IMR-90 (cell line): ENCODE results near the gene SPATA3. TPM values are rescaled to one million over a fixed set of nuclear protein-coding genes. Genes with fewer than 3 reads are reported as not detected.

Source experiments
- ATAC-seq: fragments of 200-7000 bp; cut with Tn5 transposase; 2 replicates; pipeline ENCODE4 v1.9.1; 2020; ENCODE audit warnings: low read depth, mild to moderate bottlenecking, moderate library complexity
- BruUV-seq: library from RNA; stranded (reverse); fragments of 400-500 nt; replicated peaks from 2 replicates; lab custom pipeline; 2021; lab: Mats Ljungman, UMichigan
- CTCF ChIA-PET: fragments of 300-600 bp; formaldehyde crosslinking; extraction: SDS; loops from one replicate; lab custom pipeline; 2021; ENCODE audit warnings: antibody characterized with exemption; lab: Yijun Ruan, JAX
- POLR2A ChIA-PET: fragments of 300-600 bp; sonication (Branson Sonifier 250); formaldehyde crosslinking; loops from one replicate; lab custom pipeline; 2022; ENCODE audit warnings: antibody characterized with exemption; ENCODE audit not compliant: unreplicated experiment; lab: Charles Lee
- DNase-seq: peaks from one replicate; pipeline ENCODE4 v3.0.0; 2013
- H2AFZ ChIP-seq: replicated peaks from 2 replicates; pipeline ENCODE3; 2013; ENCODE audit warnings: low read length, mild to moderate bottlenecking; ENCODE audit not compliant: poor library complexity
- H2AK5ac ChIP-seq: 2 replicates; pipeline ENCODE4 v1.6.1; 2013; ENCODE audit warnings: low read depth, low read length, inconsistent platforms
- H2AK9ac ChIP-seq: replicated peaks from 2 replicates; pipeline ENCODE3; 2013; ENCODE audit warnings: mild to moderate bottlenecking, low read depth, low read length, moderate library complexity; ENCODE audit not compliant: poor library complexity
- H2BK120ac ChIP-seq: 2 replicates; pipeline ENCODE4 v1.6.1; 2013; ENCODE audit warnings: low read depth, low read length, inconsistent platforms
- H2BK15ac ChIP-seq: 3 replicates; pipeline ENCODE4 v1.6.1; 2013; ENCODE audit warnings: low read depth, low read length, inconsistent platforms
- H2BK20ac ChIP-seq: 2 replicates; pipeline ENCODE4 v1.6.1; 2013; ENCODE audit warnings: low read depth, mild to moderate bottlenecking, inconsistent platforms, low read length, moderate library complexity
- H2BK5ac ChIP-seq: 2 replicates; pipeline ENCODE4 v1.6.1; 2013; ENCODE audit warnings: mild to moderate bottlenecking, low read depth, low read length, inconsistent platforms; ENCODE audit not compliant: poor library complexity, severe bottlenecking
- H3K14ac ChIP-seq: replicated peaks from 2 replicates; pipeline ENCODE4 v1.6.1; 2013; ENCODE audit warnings: low read depth, low read length, inconsistent platforms
- H3K18ac ChIP-seq: 2 replicates; pipeline ENCODE4 v1.6.1; 2013; ENCODE audit warnings: low read depth, low read length, control low read depth
- H3K23ac ChIP-seq: 2 replicates; pipeline ENCODE4 v1.6.1; 2013; ENCODE audit warnings: low read depth, low read length, inconsistent platforms
- H3K27ac ChIP-seq: 2 replicates; pipeline ENCODE4 v1.5.1; 2013; ENCODE audit warnings: mild to moderate bottlenecking, control low read depth, low read length; ENCODE audit not compliant: insufficient read depth
- H3K27me3 ChIP-seq: 2 replicates; pipeline ENCODE4 v1.6.1; 2013; ENCODE audit warnings: low read length; ENCODE audit not compliant: control insufficient read depth, insufficient read depth
- H3K36me3 ChIP-seq: 2 replicates; pipeline ENCODE4 v1.6.1; 2013; ENCODE audit warnings: low read length, mixed read lengths; ENCODE audit not compliant: control insufficient read depth, insufficient read depth
- H3K4ac ChIP-seq: 2 replicates; pipeline ENCODE4 v1.6.1; 2013; ENCODE audit warnings: low read depth, low read length, inconsistent platforms
- H3K4me1 ChIP-seq: 2 replicates; pipeline ENCODE4 v1.6.1; 2013; ENCODE audit warnings: low read length, mixed read lengths; ENCODE audit not compliant: control insufficient read depth, insufficient read depth
- H3K4me2 ChIP-seq: 2 replicates; pipeline ENCODE4 v1.6.1; 2013; ENCODE audit warnings: low read depth, mild to moderate bottlenecking, control low read depth, low read length, moderate library complexity
- H3K4me3 ChIP-seq: 2 replicates; pipeline ENCODE4 v1.5.1; 2013; ENCODE audit warnings: low read depth, mild to moderate bottlenecking, control low read depth, low read length, moderate library complexity; ENCODE audit not compliant: insufficient read depth
- H3K56ac ChIP-seq: 2 replicates; pipeline ENCODE4 v1.6.1; 2013; ENCODE audit warnings: low read length, inconsistent platforms; ENCODE audit not compliant: insufficient read depth; ENCODE audit errors: extremely low read depth
- H3K79me1 ChIP-seq, 2 experiments: 2 replicates each; pipeline ENCODE4 v1.6.1; 2013; ENCODE audit warnings: low read length in 2 of 2, inconsistent platforms in 1 of 2, low read depth in 1 of 2
- H3K9ac ChIP-seq: 2 replicates; pipeline ENCODE4 v1.6.1; 2013; ENCODE audit warnings: low read depth, low read length, control low read depth
- H3K9me1 ChIP-seq: 2 replicates; pipeline ENCODE4 v1.6.1; 2013; ENCODE audit warnings: low read length, inconsistent platforms; ENCODE audit not compliant: insufficient read depth
- H3K9me3 ChIP-seq: 2 replicates; pipeline ENCODE4 v1.6.1; 2013; ENCODE audit warnings: low read length; ENCODE audit not compliant: control insufficient read depth, insufficient read depth
- H4K20me1 ChIP-seq: 2 replicates; pipeline ENCODE4 v1.6.1; 2013; ENCODE audit warnings: low read length, inconsistent platforms; ENCODE audit not compliant: insufficient read depth
- H4K5ac ChIP-seq: 2 replicates; pipeline ENCODE4 v1.6.1; 2013; ENCODE audit warnings: mild to moderate bottlenecking, low read depth, low read length, control low read depth
- H4K8ac ChIP-seq, 2 experiments: 2 replicates each; pipeline ENCODE4 v1.6.1; 2013; ENCODE audit warnings: low read depth in 2 of 2, low read length in 2 of 2, control low read depth in 1 of 2, inconsistent platforms in 1 of 2
- H4K91ac ChIP-seq: 2 replicates; pipeline ENCODE4 v1.6.1; 2013; ENCODE audit warnings: low read depth, low read length, inconsistent platforms; ENCODE audit not compliant: insufficient read depth
- MXI1 ChIP-seq: IDR thresholded peaks from 2 replicates; pipeline ENCODE4 v1.6.1; 2012; ENCODE audit warnings: low read depth, mild to moderate bottlenecking, low read length, moderate library complexity, borderline replicate concordance
- WGBS, 2 experiments: methylation state at CpG; one replicate each; pipeline versions ENCODE4 v1.1.5 to v1.1.7; 2013; ENCODE audit warnings: missing lambda C conversion rate in 2 of 2; ENCODE audit not compliant: insufficient read length in 1 of 2; ENCODE audit errors: extremely low coverage in 2 of 2; 5-methylcytosine and 5-hydroxymethylcytosine counted together
- dilution Hi-C: fragments of 300-500 bp; cut with HindIII; formaldehyde crosslinking; loops from one replicate; pipeline ENCODE4 v1.14.3; 2018; ENCODE audit warnings: low sequenced_read_pairs; ENCODE audit not compliant: unreplicated experiment
- in situ Hi-C: fragments of 300-500 bp; cut with MboI; formaldehyde crosslinking; loops from 3 replicates; pipeline ENCODE4 v1.14.3; 2019; ENCODE audit warnings: low sequenced_read_pairs, inconsistent platforms, mixed read lengths
- intact Hi-C: fragments of 100-400 bp; cut with micrococcal nuclease; formaldehyde crosslinking; loops from 2 replicates; pipeline ENCODE4 v1.10.0; 2022
- polyA plus RNA-seq, 3 experiments: library from polyadenylated mRNA; depleted of rRNA; stranded (reverse); fragments of >200 nt; gene quantifications; 2 replicates each; pipeline ENCODE4 v1.2.3, GENCODE V29; 2012; ENCODE audit warnings: low replicate concordance in 1 of 3
- total RNA-seq: library from RNA; depleted of rRNA; stranded (reverse); fragments of >200 nt; gene quantifications from 2 replicates; pipeline ENCODE4 v1.2.3, GENCODE V29; 2012
- TF ChIP-seq, protein P1 (sequence below): fragments of 150-350 bp; IDR thresholded peaks from 2 replicates; pipeline ENCODE4 v1.6.1; 2017; ENCODE audit warnings: mild to moderate bottlenecking, antibody characterized with exemption, low read length, low read depth
- TF ChIP-seq, protein P2 (sequence below): conservative IDR thresholded peaks from 2 replicates; pipeline ENCODE4 v1.5.1; 2012; ENCODE audit warnings: mild to moderate bottlenecking, low read depth, low read length, improper control_type of control experiment
- TF ChIP-seq, protein P3 (sequence below): fragments of 150-350 bp; IDR thresholded peaks from 2 replicates; pipeline ENCODE4 v1.6.1; 2016; ENCODE audit warnings: low read depth, mild to moderate bottlenecking, low read length, moderate library complexity, borderline replicate concordance

Gene SPATA3
- total and polyA plus RNA-seq, 2 of the 4 experiments (the other 2 are of a cell fraction), result not detected

DNA sequence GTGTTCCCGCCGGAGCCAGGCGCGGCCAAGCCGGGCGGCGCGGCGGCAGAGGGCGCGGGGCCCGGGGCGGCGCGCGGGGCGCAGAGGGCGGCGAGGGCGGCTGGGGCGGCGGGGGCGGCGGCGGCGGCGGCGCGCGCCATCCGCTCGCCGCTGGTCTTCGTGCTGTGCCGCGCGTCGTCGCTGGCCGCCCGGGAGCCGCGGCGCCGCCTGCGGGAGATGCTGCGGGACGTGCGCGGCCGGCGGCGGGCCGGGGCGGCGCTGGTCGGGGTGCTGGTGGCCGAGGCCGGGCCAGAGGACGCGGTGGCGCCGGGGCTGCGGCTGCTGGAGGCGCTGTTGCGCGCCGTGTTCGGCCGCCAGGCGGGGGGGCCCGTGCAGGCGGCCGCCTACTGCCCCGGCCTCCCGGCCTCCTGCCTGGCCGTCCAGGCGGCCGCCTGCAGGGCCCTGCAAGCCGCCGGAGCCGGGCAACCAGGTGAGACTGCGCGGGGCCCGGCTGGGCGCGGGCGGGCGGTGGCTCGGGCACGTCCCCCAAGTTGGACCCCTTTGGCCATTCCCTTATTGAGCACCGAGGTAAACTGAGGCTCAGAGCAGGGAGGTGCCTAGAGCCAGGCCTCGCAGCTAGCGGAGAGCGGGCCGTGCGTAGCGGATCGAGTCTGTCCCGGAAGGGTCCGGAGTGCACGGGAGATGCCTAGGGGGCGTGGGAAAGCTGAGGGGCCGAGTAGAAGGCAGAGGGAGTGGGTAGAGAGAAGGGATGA lies 42.0 kb downstream of the SPATA3 start:
- Histone ChIP-seq H3K9ac (no peak overlapping the region), H2BK5ac (no peak overlapping the region), H3K4ac (no peak overlapping the region), H2AFZ (peak overlapping the region; percentile 76), H2BK15ac (no peak overlapping the region), H3K23ac (no peak overlapping the region), H3K9me1 (no peaks in the 10 kb centered on the region; the same call in 1 of the 2 replicates), H2AK9ac (no peak overlapping the region), H3K27ac (no peak overlapping the region), H4K20me1 (no peaks in the 10 kb centered on the region), H3K14ac (no peak overlapping the region), H2BK120ac (no peak overlapping the region), H3K56ac (no peak overlapping the region), H3K36me3 (no peaks in the 10 kb centered on the region), H2BK20ac (no peak overlapping the region), H4K5ac (no peak overlapping the region), H3K9me3 (peaks cover 3% of the 10 kb centered on the region; the same call in 1 of the 2 replicates), H3K27me3 (peaks cover 74% of the 10 kb centered on the region), H3K79me1 (no peaks in the 10 kb centered on the region), H3K4me3 (peak overlapping the region; percentile 38), H3K4me1 (no peaks in the 10 kb centered on the region), H4K8ac (no peak overlapping the region), H2AK5ac (no peak overlapping the region), H3K4me2 (peak overlapping the region; percentile 65), H3K18ac (no peak overlapping the region), H4K91ac (no peak overlapping the region)
- ATAC-seq (peak; percentile 71), DNase-seq (no peak)
- ChIA-PET POLR2A (no interaction called here), CTCF (no interaction called here)
- TF ChIP-seq, protein P1, sequence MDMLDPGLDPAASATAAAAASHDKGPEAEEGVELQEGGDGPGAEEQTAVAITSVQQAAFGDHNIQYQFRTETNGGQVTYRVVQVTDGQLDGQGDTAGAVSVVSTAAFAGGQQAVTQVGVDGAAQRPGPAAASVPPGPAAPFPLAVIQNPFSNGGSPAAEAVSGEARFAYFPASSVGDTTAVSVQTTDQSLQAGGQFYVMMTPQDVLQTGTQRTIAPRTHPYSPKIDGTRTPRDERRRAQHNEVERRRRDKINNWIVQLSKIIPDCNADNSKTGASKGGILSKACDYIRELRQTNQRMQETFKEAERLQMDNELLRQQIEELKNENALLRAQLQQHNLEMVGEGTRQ, result no peak
- no peak for TF ChIP-seq MXI1
- TF ChIP-seq, protein P2, sequence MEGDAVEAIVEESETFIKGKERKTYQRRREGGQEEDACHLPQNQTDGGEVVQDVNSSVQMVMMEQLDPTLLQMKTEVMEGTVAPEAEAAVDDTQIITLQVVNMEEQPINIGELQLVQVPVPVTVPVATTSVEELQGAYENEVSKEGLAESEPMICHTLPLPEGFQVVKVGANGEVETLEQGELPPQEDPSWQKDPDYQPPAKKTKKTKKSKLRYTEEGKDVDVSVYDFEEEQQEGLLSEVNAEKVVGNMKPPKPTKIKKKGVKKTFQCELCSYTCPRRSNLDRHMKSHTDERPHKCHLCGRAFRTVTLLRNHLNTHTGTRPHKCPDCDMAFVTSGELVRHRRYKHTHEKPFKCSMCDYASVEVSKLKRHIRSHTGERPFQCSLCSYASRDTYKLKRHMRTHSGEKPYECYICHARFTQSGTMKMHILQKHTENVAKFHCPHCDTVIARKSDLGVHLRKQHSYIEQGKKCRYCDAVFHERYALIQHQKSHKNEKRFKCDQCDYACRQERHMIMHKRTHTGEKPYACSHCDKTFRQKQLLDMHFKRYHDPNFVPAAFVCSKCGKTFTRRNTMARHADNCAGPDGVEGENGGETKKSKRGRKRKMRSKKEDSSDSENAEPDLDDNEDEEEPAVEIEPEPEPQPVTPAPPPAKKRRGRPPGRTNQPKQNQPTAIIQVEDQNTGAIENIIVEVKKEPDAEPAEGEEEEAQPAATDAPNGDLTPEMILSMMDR, result no peak
- TF ChIP-seq, protein P3, sequence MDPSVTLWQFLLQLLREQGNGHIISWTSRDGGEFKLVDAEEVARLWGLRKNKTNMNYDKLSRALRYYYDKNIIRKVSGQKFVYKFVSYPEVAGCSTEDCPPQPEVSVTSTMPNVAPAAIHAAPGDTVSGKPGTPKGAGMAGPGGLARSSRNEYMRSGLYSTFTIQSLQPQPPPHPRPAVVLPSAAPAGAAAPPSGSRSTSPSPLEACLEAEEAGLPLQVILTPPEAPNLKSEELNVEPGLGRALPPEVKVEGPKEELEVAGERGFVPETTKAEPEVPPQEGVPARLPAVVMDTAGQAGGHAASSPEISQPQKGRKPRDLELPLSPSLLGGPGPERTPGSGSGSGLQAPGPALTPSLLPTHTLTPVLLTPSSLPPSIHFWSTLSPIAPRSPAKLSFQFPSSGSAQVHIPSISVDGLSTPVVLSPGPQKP, result no peak
- 1% methylated on average over 67 of the region's 104 CpGs; no CpG with 5 or more reads in 1 of the 2 experiments for WGBS, 2 experiments
- in situ Hi-C loops (no loop called here), intact Hi-C loops (no loop called here), dilution Hi-C loops (no loop called here)
- no TSS peak for BruUV-seq
